IMR-90 (cell line): ENCODE results near the gene GRID1. TPM values are rescaled to one million over a fixed set of nuclear protein-coding genes. Genes with fewer than 3 reads are reported as not detected.

Experiments
- ATAC-seq: fragments of 200-7000 bp; cut with Tn5 transposase; 2 replicates; pipeline ENCODE4 v1.9.1; 2020; ENCODE audit warnings: low read depth, mild to moderate bottlenecking, moderate library complexity
- BruUV-seq: library from RNA; stranded (reverse); fragments of 400-500 nt; replicated peaks from 2 replicates; lab custom pipeline; 2021; lab: Mats Ljungman, UMichigan
- CTCF ChIA-PET: fragments of 300-600 bp; formaldehyde crosslinking; extraction: SDS; loops from one replicate; lab custom pipeline; 2021; ENCODE audit warnings: antibody characterized with exemption; lab: Yijun Ruan, JAX
- POLR2A ChIA-PET: fragments of 300-600 bp; sonication (Branson Sonifier 250); formaldehyde crosslinking; loops from one replicate; lab custom pipeline; 2022; ENCODE audit warnings: antibody characterized with exemption; ENCODE audit not compliant: unreplicated experiment; lab: Charles Lee
- DNase-seq: peaks from one replicate; pipeline ENCODE4 v3.0.0; 2013
- H2AFZ ChIP-seq: replicated peaks from 2 replicates; pipeline ENCODE3; 2013; ENCODE audit warnings: low read length, mild to moderate bottlenecking; ENCODE audit not compliant: poor library complexity
- H2AK5ac ChIP-seq: 2 replicates; pipeline ENCODE4 v1.6.1; 2013; ENCODE audit warnings: low read depth, low read length, inconsistent platforms
- H2AK9ac ChIP-seq: replicated peaks from 2 replicates; pipeline ENCODE3; 2013; ENCODE audit warnings: mild to moderate bottlenecking, low read depth, low read length, moderate library complexity; ENCODE audit not compliant: poor library complexity
- H2BK120ac ChIP-seq: 2 replicates; pipeline ENCODE4 v1.6.1; 2013; ENCODE audit warnings: low read depth, low read length, inconsistent platforms
- H2BK15ac ChIP-seq: 3 replicates; pipeline ENCODE4 v1.6.1; 2013; ENCODE audit warnings: low read depth, low read length, inconsistent platforms
- H2BK20ac ChIP-seq: 2 replicates; pipeline ENCODE4 v1.6.1; 2013; ENCODE audit warnings: low read depth, mild to moderate bottlenecking, inconsistent platforms, low read length, moderate library complexity
- H2BK5ac ChIP-seq: 2 replicates; pipeline ENCODE4 v1.6.1; 2013; ENCODE audit warnings: mild to moderate bottlenecking, low read depth, low read length, inconsistent platforms; ENCODE audit not compliant: poor library complexity, severe bottlenecking
- H3K14ac ChIP-seq: replicated peaks from 2 replicates; pipeline ENCODE4 v1.6.1; 2013; ENCODE audit warnings: low read depth, low read length, inconsistent platforms
- H3K18ac ChIP-seq: 2 replicates; pipeline ENCODE4 v1.6.1; 2013; ENCODE audit warnings: low read depth, low read length, control low read depth
- H3K23ac ChIP-seq: 2 replicates; pipeline ENCODE4 v1.6.1; 2013; ENCODE audit warnings: low read depth, low read length, inconsistent platforms
- H3K27ac ChIP-seq: 2 replicates; pipeline ENCODE4 v1.5.1; 2013; ENCODE audit warnings: mild to moderate bottlenecking, control low read depth, low read length; ENCODE audit not compliant: insufficient read depth
- H3K27me3 ChIP-seq: 2 replicates; pipeline ENCODE4 v1.6.1; 2013; ENCODE audit warnings: low read length; ENCODE audit not compliant: control insufficient read depth, insufficient read depth
- H3K36me3 ChIP-seq: 2 replicates; pipeline ENCODE4 v1.6.1; 2013; ENCODE audit warnings: low read length, mixed read lengths; ENCODE audit not compliant: control insufficient read depth, insufficient read depth
- H3K4ac ChIP-seq: 2 replicates; pipeline ENCODE4 v1.6.1; 2013; ENCODE audit warnings: low read depth, low read length, inconsistent platforms
- H3K4me1 ChIP-seq: 2 replicates; pipeline ENCODE4 v1.6.1; 2013; ENCODE audit warnings: low read length, mixed read lengths; ENCODE audit not compliant: control insufficient read depth, insufficient read depth
- H3K4me2 ChIP-seq: 2 replicates; pipeline ENCODE4 v1.6.1; 2013; ENCODE audit warnings: low read depth, mild to moderate bottlenecking, control low read depth, low read length, moderate library complexity
- H3K4me3 ChIP-seq: 2 replicates; pipeline ENCODE4 v1.5.1; 2013; ENCODE audit warnings: low read depth, mild to moderate bottlenecking, control low read depth, low read length, moderate library complexity; ENCODE audit not compliant: insufficient read depth
- H3K56ac ChIP-seq: 2 replicates; pipeline ENCODE4 v1.6.1; 2013; ENCODE audit warnings: low read length, inconsistent platforms; ENCODE audit not compliant: insufficient read depth; ENCODE audit errors: extremely low read depth
- H3K79me1 ChIP-seq, 2 experiments: 2 replicates each; pipeline ENCODE4 v1.6.1; 2013; ENCODE audit warnings: low read length in 2 of 2, inconsistent platforms in 1 of 2, low read depth in 1 of 2
- H3K9ac ChIP-seq: 2 replicates; pipeline ENCODE4 v1.6.1; 2013; ENCODE audit warnings: low read depth, low read length, control low read depth
- H3K9me1 ChIP-seq: 2 replicates; pipeline ENCODE4 v1.6.1; 2013; ENCODE audit warnings: low read length, inconsistent platforms; ENCODE audit not compliant: insufficient read depth
- H3K9me3 ChIP-seq: 2 replicates; pipeline ENCODE4 v1.6.1; 2013; ENCODE audit warnings: low read length; ENCODE audit not compliant: control insufficient read depth, insufficient read depth
- H4K20me1 ChIP-seq: 2 replicates; pipeline ENCODE4 v1.6.1; 2013; ENCODE audit warnings: low read length, inconsistent platforms; ENCODE audit not compliant: insufficient read depth
- H4K5ac ChIP-seq: 2 replicates; pipeline ENCODE4 v1.6.1; 2013; ENCODE audit warnings: mild to moderate bottlenecking, low read depth, low read length, control low read depth
- H4K8ac ChIP-seq, 2 experiments: 2 replicates each; pipeline ENCODE4 v1.6.1; 2013; ENCODE audit warnings: low read depth in 2 of 2, low read length in 2 of 2, control low read depth in 1 of 2, inconsistent platforms in 1 of 2
- H4K91ac ChIP-seq: 2 replicates; pipeline ENCODE4 v1.6.1; 2013; ENCODE audit warnings: low read depth, low read length, inconsistent platforms; ENCODE audit not compliant: insufficient read depth
- CEBPB ChIP-seq: IDR thresholded peaks from 2 replicates; pipeline ENCODE4 v1.6.1; 2012; ENCODE audit warnings: low read depth, low read length, improper control_type of control experiment
- MAFK ChIP-seq: IDR thresholded peaks from 2 replicates; pipeline ENCODE4 v1.6.1; 2012; ENCODE audit warnings: low read depth, low read length, improper control_type of control experiment
- MAZ ChIP-seq: IDR thresholded peaks from 2 replicates; pipeline ENCODE4 v1.6.1; 2012; ENCODE audit warnings: low read depth, mild to moderate bottlenecking, low read length, improper control_type of control experiment, moderate library complexity, borderline replicate concordance
- MXI1 ChIP-seq: IDR thresholded peaks from 2 replicates; pipeline ENCODE4 v1.6.1; 2012; ENCODE audit warnings: low read depth, mild to moderate bottlenecking, low read length, moderate library complexity, borderline replicate concordance
- RFX5 ChIP-seq: IDR thresholded peaks from 2 replicates; pipeline ENCODE4 v1.8.0; 2012; ENCODE audit warnings: low read depth, mild to moderate bottlenecking, low read length, moderate library complexity
- SMC3 ChIP-seq: fragments of 150-350 bp; IDR thresholded peaks from 2 replicates; pipeline ENCODE4 v1.6.1; 2016; ENCODE audit warnings: low read depth, mild to moderate bottlenecking, antibody characterized with exemption, low read length, moderate library complexity
- WGBS, 2 experiments: methylation state at CpG; one replicate each; pipeline versions ENCODE4 v1.1.5 to v1.1.7; 2013; ENCODE audit warnings: missing lambda C conversion rate in 2 of 2; ENCODE audit not compliant: insufficient read length in 1 of 2; ENCODE audit errors: extremely low coverage in 2 of 2; 5-methylcytosine and 5-hydroxymethylcytosine counted together
- dilution Hi-C: fragments of 300-500 bp; cut with HindIII; formaldehyde crosslinking; loops from one replicate; pipeline ENCODE4 v1.14.3; 2018; ENCODE audit warnings: low sequenced_read_pairs; ENCODE audit not compliant: unreplicated experiment
- in situ Hi-C: fragments of 300-500 bp; cut with MboI; formaldehyde crosslinking; loops from 3 replicates; pipeline ENCODE4 v1.14.3; 2019; ENCODE audit warnings: low sequenced_read_pairs, inconsistent platforms, mixed read lengths
- intact Hi-C: fragments of 100-400 bp; cut with micrococcal nuclease; formaldehyde crosslinking; loops from 2 replicates; pipeline ENCODE4 v1.10.0; 2022
- polyA plus RNA-seq, 3 experiments: library from polyadenylated mRNA; depleted of rRNA; stranded (reverse); fragments of >200 nt; gene quantifications; 2 replicates each; pipeline ENCODE4 v1.2.3, GENCODE V29; 2012; ENCODE audit warnings: low replicate concordance in 1 of 3
- total RNA-seq: library from RNA; depleted of rRNA; stranded (reverse); fragments of >200 nt; gene quantifications from 2 replicates; pipeline ENCODE4 v1.2.3, GENCODE V29; 2012
- TF ChIP-seq, protein P1 (sequence below): fragments of 150-350 bp; IDR thresholded peaks from 2 replicates; pipeline ENCODE4 v1.6.1; 2017; ENCODE audit warnings: mild to moderate bottlenecking, antibody characterized with exemption, low read length, low read depth

The GRID1 gene
- total and polyA plus RNA-seq, 2 of the 4 experiments (the other 2 are of a cell fraction), result not detected

GRCh38 chr10:86325158-86325557 lies 41.4 kb downstream of the GRID1 start:
- no peak overlapping the region for H2BK120ac ChIP-seq
- no peak overlapping the region for H3K23ac ChIP-seq
- H2BK15ac ChIP-seq, result no peak overlapping the region
- no peaks in the 10 kb centered on the region for H3K79me1 ChIP-seq
- H4K91ac ChIP-seq, result no peak overlapping the region
- no TSS peak for BruUV-seq
- no peak overlapping the region for H2BK5ac ChIP-seq
- no peaks in the 10 kb centered on the region for H3K36me3 ChIP-seq
- no peaks in the 10 kb centered on the region for H3K9me1 ChIP-seq
- TF ChIP-seq MAZ (no peak), MXI1 (no peak), RFX5 (no peak), CEBPB (no peak), MAFK (no peak), SMC3 (no peak)
- TF ChIP-seq, protein P1, sequence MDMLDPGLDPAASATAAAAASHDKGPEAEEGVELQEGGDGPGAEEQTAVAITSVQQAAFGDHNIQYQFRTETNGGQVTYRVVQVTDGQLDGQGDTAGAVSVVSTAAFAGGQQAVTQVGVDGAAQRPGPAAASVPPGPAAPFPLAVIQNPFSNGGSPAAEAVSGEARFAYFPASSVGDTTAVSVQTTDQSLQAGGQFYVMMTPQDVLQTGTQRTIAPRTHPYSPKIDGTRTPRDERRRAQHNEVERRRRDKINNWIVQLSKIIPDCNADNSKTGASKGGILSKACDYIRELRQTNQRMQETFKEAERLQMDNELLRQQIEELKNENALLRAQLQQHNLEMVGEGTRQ, result no peak
- H3K9ac ChIP-seq, result no peak overlapping the region
- no peak overlapping the region for H2AK9ac ChIP-seq
- in situ Hi-C loops (no loop called here), intact Hi-C loops (no loop called here), dilution Hi-C loops (no loop called here)
- 80% methylated on average over 2 of the region's 5 CpGs; no CpG with 5 or more reads in 1 of the 2 experiments for whole genome bisulfite sequencing, 2 experiments
- no peak overlapping the region for H3K14ac ChIP-seq
- CTCF ChIA-PET, result no interaction called here
- H3K56ac ChIP-seq, result no peak overlapping the region
- DNase-seq (no peak), ATAC-seq (no peak)
- POLR2A ChIA-PET, result no interaction called here
- no peak overlapping the region for H3K4me3 ChIP-seq
- no peak overlapping the region for H3K4me2 ChIP-seq
- H3K4ac ChIP-seq, result no peak overlapping the region
- no peaks in the 10 kb centered on the region for H3K4me1 ChIP-seq
- no peaks in the 10 kb centered on the region for H3K27me3 ChIP-seq
- no peaks in the 10 kb centered on the region for H4K20me1 ChIP-seq
- H2BK20ac ChIP-seq, result no peak overlapping the region
- no peak overlapping the region for H3K18ac ChIP-seq
- no peaks in the 10 kb centered on the region for H3K9me3 ChIP-seq
- H2AFZ ChIP-seq, result no peak overlapping the region
- no peak overlapping the region for H4K5ac ChIP-seq
- no peak overlapping the region for H2AK5ac ChIP-seq
- no peak overlapping the region for H3K27ac ChIP-seq
- no peak overlapping the region for H4K8ac ChIP-seq
